K562 (cell line): Measurements from ENCODE around the gene KIF6. TPM values are rescaled to one million over a fixed set of nuclear protein-coding genes. Genes with fewer than 3 reads are reported as not detected.

Source experiments
- XRCC3 ChIP-seq: fragments of 450-650 bp; IDR thresholded peaks from 2 replicates; pipeline ENCODE4 v1.6.1; 2017; ENCODE audit warnings: mild to moderate bottlenecking, moderate library complexity
- ZBTB11 ChIP-seq, 3 experiments: fragments of 200-800 bp in 1 of 3; fragments of 250-450 bp in 1 of 3; fragments of 450-650 bp in 1 of 3; sonication (Bioruptor Pico) in 1 of 3; sonication (Bioruptor generic) in 1 of 3; formaldehyde crosslinking in 1 of 3; IDR thresholded peaks; 2 replicates each; pipeline versions ENCODE4 v1.6.1 to v1.8.0; 2016 to 2022; ENCODE audit warnings: mild to moderate bottlenecking in 2 of 3, missing genetic modification characterization in 2 of 3, missing compliant biosample characterization in 1 of 3, moderate library complexity in 1 of 3
- ZBTB40 ChIP-seq, 2 experiments: fragments of 450-650 bp in 1 of 2; sonication (generic) in 1 of 2; formaldehyde crosslinking in 1 of 2; IDR thresholded peaks; 2 replicates each; pipeline versions ENCODE4 v1.7.1 to v1.9.0; 2016 to 2022; ENCODE audit warnings: inconsistent platforms in 1 of 2, mild to moderate bottlenecking in 1 of 2, missing genetic modification reagents in 1 of 2
- ZZZ3 ChIP-seq: fragments of 450-650 bp; IDR thresholded peaks from 2 replicates; pipeline ENCODE4 v1.6.1; 2016; ENCODE audit warnings: antibody characterized with exemption, mild to moderate bottlenecking, moderate library complexity
- polyA plus RNA-seq, 8 experiments: library from polyadenylated mRNA; depleted of rRNA in 4 of 8; stranded (reverse) in 5 of 8; unstranded in 3 of 8; fragments of >200 nt; fragmentation: Nextera tagmentation in 2 of 8; fragmentation: Illumina TruSeq in 1 of 8; extraction: Ambion mirVana in 2 of 8; extraction: Trizol in 1 of 8; gene quantifications; 2 replicates each; pipeline versions ENCODE4 v1.2.1 to v1.2.3, GENCODE V29; 2011 to 2014; ENCODE audit warnings: inconsistent platforms in 1 of 8, missing spikeins in 1 of 8
- total RNA-seq, 7 experiments: library from RNA; depleted of rRNA in 6 of 7; stranded (reverse); fragments of >200 nt in 6 of 7; fragmentation: Illumina TruSeq in 2 of 7; extraction: Trizol in 2 of 7; gene quantifications; 2 replicates each; pipeline versions ENCODE4 v1.2.1 to v1.2.3, GENCODE V29; 2011 to 2021; ENCODE audit warnings: low replicate concordance in 1 of 7

Gene KIF6
- total and polyA plus RNA-seq, 9 of the 15 experiments (the other 6 are each of a cell fraction or from before 2014, with no cell fraction given) = not detected

- no peak for TF ChIP-seq ZBTB11 (CRISPR knock-in tag; IDR thresholded peaks at IDR 0.05)
- no peak for TF ChIP-seq ZZZ3
- TF ChIP-seq ZBTB40 (IDR thresholded peaks at IDR 0.05) = no peak
- TF ChIP-seq ZBTB40 (CRISPR knock-in tag; IDR thresholded peaks at IDR 0.05) = no peak
- TF ChIP-seq XRCC3 = no peak
Measured at GRCh38 chr6:39553860-39554802, 171.1 kb downstream of the KIF6 start (continued).
